Right lobe of liver (tissue), 6 donors: ENCODE data around the gene LYPD6B. TPM values are rescaled to one million over a fixed set of nuclear protein-coding genes. Genes with fewer than 3 reads are reported as not detected.

Experiments
- ATAC-seq, 4 donors: fragments of 200-7000 bp; cut with Tn5 transposase; one replicate each; pipeline ENCODE4 v1.9.1; 2020; ENCODE audit warnings: mild to moderate bottlenecking in 4 of 4, moderate library complexity in 4 of 4
- DNase-seq, 3 donors: peaks; one replicate each; pipeline ENCODE4 v3.0.0-alpha.2; 2020
- H3K27ac ChIP-seq, 3 donors: fragments of 200-600 bp; one replicate each; pipeline ENCODE4 v1.8.0; 2022
- H3K27me3 ChIP-seq, 2 donors: fragments of 200-600 bp; one replicate each; pipeline ENCODE4 v1.8.0; 2022
- H3K36me3 ChIP-seq, 4 donors: fragments of 200-600 bp; sonication (generic) in 1 of 4; one replicate each; pipeline versions ENCODE4 v1.5.1 to v1.8.0; 2017 to 2022; ENCODE audit warnings: control low read depth in 1 of 4
- H3K4me1 ChIP-seq, 4 donors: fragments of 200-600 bp; sonication (generic) in 1 of 4; one replicate each; pipeline versions ENCODE4 v1.5.1 to v1.8.0; 2017 to 2022; ENCODE audit warnings: control low read depth in 1 of 4
- H3K4me3 ChIP-seq, 3 donors: fragments of 200-600 bp; one replicate each; pipeline ENCODE4 v1.8.0; 2022
- H3K9me3 ChIP-seq, 4 donors: fragments of 200-600 bp; sonication (generic) in 1 of 4; one replicate each; pipeline versions ENCODE4 v1.5.1 to v1.8.0; 2017 to 2022; ENCODE audit warnings: control low read depth in 1 of 4
- POLR2A ChIP-seq: fragments of 450-650 bp; IDR thresholded peaks from one replicate; pipeline ENCODE4 v1.6.1; 2017; ENCODE audit warnings: antibody characterized with exemption, mild to moderate bottlenecking
- WGBS: methylation state at CpG from one replicate; pipeline ENCODE4 v1.1.6; 2018; ENCODE audit warnings: low coverage, low lambda C conversion rate; ENCODE audit not compliant: insufficient coverage; ENCODE audit errors: missing lambda C conversion rate; 5-methylcytosine and 5-hydroxymethylcytosine counted together
- intact Hi-C, 2 donors: fragments of 100-400 bp; cut with DNase I; formaldehyde crosslinking; loops; one replicate each; pipeline versions ENCODE4 v1.11.2 to v1.14.1; 2022
- total RNA-seq, 6 experiments: library from RNA; depleted of rRNA in 2 of 6; stranded (reverse); fragments of >200 nt in 2 of 6; fragmentation: NEBNext Ultra II Directional in 3 of 6; extraction: Animal tissue kit (Norgen Biotek cat#: 25700) in 3 of 6; gene quantifications; one replicate each; pipeline versions ENCODE4 v1.1.0 to v1.2.4, GENCODE V29; 2016 to 2023
- TF ChIP-seq, protein P1 (sequence below), 4 donors: fragments of 200-600 bp in 3 of 4; fragments of 450-650 bp in 1 of 4; IDR thresholded peaks; one replicate each; pipeline versions ENCODE4 v1.5.1 to v1.8.0; 2016 to 2022; ENCODE audit warnings: antibody characterized with exemption in 4 of 4, mild to moderate bottlenecking in 2 of 4
- donor health status: DM: no; HTN: yes; CAD: no.
- donor health status: DM: no; HTN: no; CAD: no.
- donor health status: DM: no; HTN: no; CAD: no.
- donor health status: DM: no; HTN: yes; CAD: no.
- donor health status: DM: no; HTN: yes; CAD: no.

Gene LYPD6B
- total RNA-seq, 6 experiments from 2014 or later = 0.30 to 0.31 TPM; not detected in 4

DNA sequence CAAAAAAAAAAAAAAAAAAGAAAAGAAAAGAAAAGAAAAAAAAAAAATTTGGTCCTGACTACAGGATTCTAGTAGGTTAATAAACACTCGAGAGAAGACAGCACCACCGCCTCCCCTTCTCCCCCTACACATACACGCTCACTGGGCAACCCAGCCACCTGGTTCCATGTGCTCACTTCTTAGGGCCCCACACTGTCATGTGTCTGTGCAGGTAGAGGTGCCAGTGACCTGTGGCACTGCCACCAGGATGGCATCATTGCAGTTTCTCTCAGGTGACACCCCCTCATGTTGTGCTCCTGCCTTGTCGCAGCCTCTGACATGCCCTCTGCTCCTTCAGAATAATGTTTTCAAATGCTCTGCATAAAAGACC, 39.7 kb upstream of the LYPD6B start:
- ATAC-seq = no peak
- Histone ChIP-seq H3K4me3 (no peak overlapping the region), H3K36me3 (no peaks in the 10 kb centered on the region), H3K9me3 (no peaks in the 10 kb centered on the region), H3K27ac (no peak overlapping the region), H3K4me1 (no peaks in the 10 kb centered on the region), H3K27me3 (no peaks in the 10 kb centered on the region)
- DNase-seq = no peak
- no peak for TF ChIP-seq POLR2A
- TF ChIP-seq, protein P1, sequence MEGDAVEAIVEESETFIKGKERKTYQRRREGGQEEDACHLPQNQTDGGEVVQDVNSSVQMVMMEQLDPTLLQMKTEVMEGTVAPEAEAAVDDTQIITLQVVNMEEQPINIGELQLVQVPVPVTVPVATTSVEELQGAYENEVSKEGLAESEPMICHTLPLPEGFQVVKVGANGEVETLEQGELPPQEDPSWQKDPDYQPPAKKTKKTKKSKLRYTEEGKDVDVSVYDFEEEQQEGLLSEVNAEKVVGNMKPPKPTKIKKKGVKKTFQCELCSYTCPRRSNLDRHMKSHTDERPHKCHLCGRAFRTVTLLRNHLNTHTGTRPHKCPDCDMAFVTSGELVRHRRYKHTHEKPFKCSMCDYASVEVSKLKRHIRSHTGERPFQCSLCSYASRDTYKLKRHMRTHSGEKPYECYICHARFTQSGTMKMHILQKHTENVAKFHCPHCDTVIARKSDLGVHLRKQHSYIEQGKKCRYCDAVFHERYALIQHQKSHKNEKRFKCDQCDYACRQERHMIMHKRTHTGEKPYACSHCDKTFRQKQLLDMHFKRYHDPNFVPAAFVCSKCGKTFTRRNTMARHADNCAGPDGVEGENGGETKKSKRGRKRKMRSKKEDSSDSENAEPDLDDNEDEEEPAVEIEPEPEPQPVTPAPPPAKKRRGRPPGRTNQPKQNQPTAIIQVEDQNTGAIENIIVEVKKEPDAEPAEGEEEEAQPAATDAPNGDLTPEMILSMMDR (IDR thresholded peaks at IDR 0.05) = no peak
- 74% methylated on average over 3 of the region's 4 CpGs for WGBS
- intact Hi-C loops = no loop called here

DNA sequence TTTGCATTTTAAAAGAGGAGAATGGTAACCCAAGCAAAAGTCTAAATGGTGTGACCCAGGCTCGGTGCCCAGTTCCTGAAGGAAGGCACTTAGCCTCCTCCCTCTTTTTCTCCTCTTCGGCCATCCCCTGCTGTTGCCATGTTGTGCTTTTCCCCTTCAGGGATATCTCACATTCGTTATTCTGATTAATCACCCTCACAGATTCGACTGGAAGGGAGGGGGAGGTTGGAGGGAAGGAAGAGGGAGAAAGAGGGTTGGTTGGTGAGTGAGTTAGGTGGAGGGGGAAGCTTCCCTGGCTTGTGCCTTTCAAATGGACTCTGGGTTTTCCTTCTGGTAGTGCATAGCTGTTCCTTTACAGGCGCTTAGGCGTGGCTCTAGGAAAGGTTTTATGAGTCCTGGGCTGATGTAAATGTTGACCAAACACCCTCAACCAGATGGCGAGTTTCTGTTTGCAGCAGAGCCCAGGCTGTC, 39.0 kb upstream of the LYPD6B start:
- Histone ChIP-seq H3K9me3 (no peaks in the 10 kb centered on the region), H3K4me1 (no peaks in the 10 kb centered on the region), H3K4me3 (no peak overlapping the region), H3K27ac (no peak overlapping the region), H3K27me3 (no peaks in the 10 kb centered on the region), H3K36me3 (no peaks in the 10 kb centered on the region)
- no peak for DNase-seq
- no peak for TF ChIP-seq POLR2A
- TF ChIP-seq, protein P1 (IDR thresholded peaks at IDR 0.05) = no peak
- no peak for ATAC-seq
- intact Hi-C loops = no loop called here
- 41% methylated on average over 4 of the region's 7 CpGs for WGBS

DNA sequence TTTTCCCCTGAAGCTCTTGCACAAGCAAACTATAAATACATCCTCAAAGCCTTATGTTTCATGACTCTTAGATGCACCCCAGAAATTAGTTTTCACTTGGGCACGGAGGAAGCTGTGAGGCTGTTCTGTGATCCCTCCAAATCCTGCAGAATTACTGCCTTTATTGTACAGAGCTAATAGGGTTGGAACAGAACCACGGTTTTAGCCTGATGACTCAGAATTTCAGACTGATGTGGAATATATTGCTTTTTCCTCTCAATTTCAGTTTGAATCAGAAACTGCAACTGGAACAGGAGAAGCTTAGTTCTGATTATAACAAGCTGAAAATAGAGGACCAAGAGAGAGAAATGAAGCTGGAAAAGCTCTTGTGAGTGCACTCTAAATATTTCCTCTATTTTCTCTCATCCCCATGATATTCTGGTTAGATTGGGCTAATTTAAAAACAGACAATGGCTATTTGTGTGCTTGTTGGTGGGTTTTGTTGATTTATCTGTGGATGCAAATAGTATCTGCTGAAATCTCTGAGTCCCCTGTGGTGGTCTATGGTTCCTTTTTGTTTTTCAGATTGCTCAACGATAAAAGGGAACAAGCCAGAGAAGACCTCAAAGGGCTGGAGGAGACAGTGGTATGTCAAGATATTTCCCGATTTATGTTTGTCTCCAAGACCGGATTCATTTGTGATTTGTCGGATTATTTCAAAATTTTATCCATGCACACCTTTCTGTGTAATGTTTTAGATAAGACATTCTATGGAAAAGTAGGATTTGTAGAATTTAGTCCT, 38.2 kb upstream of the LYPD6B start:
- WGBS = 41% methylated on average over 6 of the region's 6 CpGs
- DNase-seq (no peak), ATAC-seq (no peak)
- H3K27me3 ChIP-seq = no peaks in the 10 kb centered on the region
- no peaks in the 10 kb centered on the region for H3K36me3 ChIP-seq
- H3K4me1 ChIP-seq = no peaks in the 10 kb centered on the region
- intact Hi-C loops = no loop called here
- TF ChIP-seq, protein P1 (IDR thresholded peaks at IDR 0.05) = no peak
- TF ChIP-seq POLR2A = no peak
- H3K4me3 ChIP-seq = no peak overlapping the region
- no peaks in the 10 kb centered on the region for H3K9me3 ChIP-seq
- no peak overlapping the region for H3K27ac ChIP-seq

DNA sequence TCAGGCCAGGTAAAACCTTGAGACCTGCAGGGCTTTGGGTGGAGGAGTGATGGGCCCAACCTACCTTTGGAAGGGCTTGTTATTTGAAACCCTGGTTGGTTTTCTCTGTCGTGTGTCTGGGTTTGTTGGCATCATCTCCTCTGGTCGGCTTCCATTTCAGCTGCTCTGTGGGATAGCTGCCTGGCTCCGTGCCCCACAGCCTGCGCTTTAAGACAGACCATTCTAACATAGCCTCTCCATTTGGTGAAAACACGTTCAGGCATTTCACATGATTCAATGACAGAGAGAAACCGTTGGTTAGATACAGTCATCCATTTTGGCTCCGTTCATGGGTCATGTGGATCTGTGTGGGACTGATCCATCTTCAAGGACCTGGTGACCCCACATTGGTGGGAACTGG, 37.0 kb upstream of the LYPD6B start:
- intact Hi-C loops = no loop called here
- no peak for ATAC-seq
- no peaks in the 10 kb centered on the region for H3K27me3 ChIP-seq
- H3K9me3 ChIP-seq = no peaks in the 10 kb centered on the region
- H3K4me3 ChIP-seq = no peak overlapping the region
- no peaks in the 10 kb centered on the region for H3K4me1 ChIP-seq
- H3K36me3 ChIP-seq = no peaks in the 10 kb centered on the region
- no CpG with 5 or more reads among the region's 7 CpGs for WGBS
- no peak for DNase-seq
- no peak overlapping the region for H3K27ac ChIP-seq
- TF ChIP-seq, protein P1 (IDR thresholded peaks at IDR 0.05) = no peak
- TF ChIP-seq POLR2A = no peak
